Iris pigment epithelial cell (primary cell): ENCODE results near the gene MTHFD2.

Experiments
- DNase-seq: peaks from one replicate; pipeline ENCODE4 v3.0.0-alpha.2; 2011; ENCODE audit warnings: low read depth

Gene MTHFD2

GRCh38 chr2:74267068-74267467 lies 68.7 kb downstream of the MTHFD2 start:
- DNase-seq: no peak
